ENCODE results near the gene ZNF669.

The ZNF669 gene

DNA sequence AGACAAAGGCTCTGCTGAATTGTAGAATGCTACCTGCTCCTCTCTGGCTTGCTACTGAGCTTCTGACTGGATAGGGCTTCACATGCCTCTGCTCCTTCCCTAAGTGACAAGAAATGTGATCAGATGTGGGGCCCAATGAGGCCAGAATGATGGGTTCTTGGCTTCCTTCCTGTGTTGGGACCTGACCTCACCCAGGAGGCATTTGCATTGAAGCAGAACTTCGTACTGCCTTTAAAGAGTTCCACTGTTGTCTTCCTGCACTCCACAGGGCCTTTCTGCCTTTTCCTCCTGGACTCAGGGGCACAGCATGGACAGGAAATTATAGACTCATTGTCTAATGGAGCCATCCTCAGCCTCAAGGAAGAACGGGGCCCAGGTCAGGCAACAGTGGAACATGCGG, 39.9 kb downstream of the ZNF669 start:
- DNase-seq (ENCODE audit: low read depth in 2 of 2), result no peak

DNA sequence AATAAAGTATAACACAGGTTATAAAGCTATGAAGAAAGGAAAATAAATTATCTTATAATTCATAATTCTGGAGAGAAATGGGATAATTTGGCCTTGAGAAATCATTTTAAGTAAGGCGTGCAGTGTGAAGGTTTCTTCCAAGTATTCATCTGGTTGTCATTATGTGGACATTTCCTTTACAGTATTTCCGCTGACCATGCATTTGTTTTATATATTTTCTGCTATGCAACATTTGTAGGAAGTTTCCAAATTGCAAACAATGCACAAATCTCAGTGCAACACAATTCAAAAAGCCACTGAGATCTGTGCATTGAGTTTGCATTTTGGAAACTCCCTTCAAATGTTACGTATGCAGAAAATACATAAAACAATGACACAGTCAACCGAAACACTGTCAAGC, 43.4 kb downstream of the ZNF669 start:
- DNase-seq (ENCODE audit: low read depth in 2 of 2), result no peak

DNA sequence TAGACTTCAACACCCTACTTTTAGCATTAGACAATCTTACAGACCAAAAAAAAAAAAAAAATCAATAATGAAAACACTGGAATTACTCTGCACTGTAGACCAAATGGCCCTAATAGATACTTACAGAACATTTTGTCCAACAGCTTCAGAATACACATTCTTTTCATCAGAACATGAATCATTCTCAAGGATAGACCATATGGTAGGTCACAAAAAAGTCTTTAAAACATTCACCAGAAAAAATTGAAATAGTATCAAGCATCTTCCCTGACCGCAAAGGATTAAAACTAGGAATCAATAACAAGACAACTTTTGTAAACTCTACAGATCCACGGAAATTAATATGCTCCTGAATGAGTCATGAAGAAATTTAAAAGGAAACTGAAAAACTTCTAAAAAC, 48.1 kb downstream of the ZNF669 start:
- DNase-seq (ENCODE audit: low read depth in 2 of 2), result no peak

DNA sequence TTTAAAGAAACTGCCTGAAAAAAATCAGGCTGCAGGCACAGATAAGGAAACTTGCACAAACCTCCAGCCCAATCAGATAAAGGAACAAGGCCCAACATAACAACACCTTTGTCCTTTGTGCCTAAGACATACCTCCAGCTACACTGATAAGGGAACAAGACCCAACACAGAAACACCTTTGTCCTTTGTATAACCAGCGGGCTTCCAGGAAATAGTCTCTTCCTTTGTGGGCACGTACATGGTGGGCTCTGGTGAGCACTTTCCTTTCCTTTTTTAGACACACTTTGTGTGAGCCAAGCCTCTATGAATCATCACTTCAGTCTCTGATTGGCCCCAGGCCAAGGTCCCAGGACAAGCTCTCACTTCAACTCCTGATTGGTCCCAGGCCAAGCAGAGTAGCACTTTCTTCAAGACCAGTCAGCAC, 49.2 kb downstream of the ZNF669 start:
- DNase-seq (ENCODE audit: low read depth in 2 of 2), result no peak

Data from stimulated activated CD4-positive, alpha-beta T cell treated with anti-CD3 and anti-CD28 coated beads, Interleukin-1b, Interleukin-23, amount 100 ng/mL, for 4 hours (primary cell).